MCF 10A (cell line): ENCODE results near the gene TANC1. TPM values are rescaled to one million over a fixed set of nuclear protein-coding genes. Genes with fewer than 3 reads are reported as not detected.

Source experiments
- BruUV-seq: library from RNA; stranded (reverse); fragments of 400-500 nt; replicated peaks from 2 replicates; lab custom pipeline; 2021; lab: Mats Ljungman, UMichigan
- CTCF ChIA-PET: fragments of 300-600 bp; sonication (Branson Sonifier 250); formaldehyde crosslinking; extraction: SDS; loops from one replicate; lab custom pipeline; 2021; ENCODE audit warnings: antibody characterized with exemption, inconsistent platforms; lab: Yijun Ruan, JAX
- POLR2A ChIA-PET: fragments of 300-600, 350-650 bp; sonication (Branson Sonifier 250); formaldehyde crosslinking; extraction: SDS; loops from one replicate; lab custom pipeline; 2020; ENCODE audit warnings: antibody characterized with exemption, inconsistent platforms; lab: Yijun Ruan, JAX
- DNase-seq: peaks from one replicate; pipeline ENCODE4 v3.0.0-alpha.2; 2018; ENCODE audit not compliant: unreplicated experiment
- H3K27ac Mint-ChIP-seq: one replicate; pipeline ENCODE4 v1.8.0; 2022; ENCODE audit warnings: mild to moderate bottlenecking, low read depth, mixed read lengths; ENCODE audit not compliant: unreplicated experiment
- H3K27me3 Mint-ChIP-seq: one replicate; pipeline ENCODE4 v1.8.0; 2022; ENCODE audit warnings: mixed read lengths; ENCODE audit not compliant: insufficient read depth, unreplicated experiment
- H3K36me3 Mint-ChIP-seq: one replicate; pipeline ENCODE4 v1.8.0; 2022; ENCODE audit warnings: mild to moderate bottlenecking, moderate library complexity, mixed read lengths; ENCODE audit not compliant: insufficient read depth, unreplicated experiment
- H3K4me1 Mint-ChIP-seq: one replicate; pipeline ENCODE4 v1.8.0; 2022; ENCODE audit warnings: mixed read lengths; ENCODE audit not compliant: insufficient read depth, unreplicated experiment
- H3K4me3 Mint-ChIP-seq: one replicate; pipeline ENCODE4 v1.8.0; 2022; ENCODE audit warnings: mild to moderate bottlenecking, moderate library complexity, mixed read lengths; ENCODE audit not compliant: unreplicated experiment
- H3K9me3 Mint-ChIP-seq: one replicate; pipeline ENCODE4 v1.8.0; 2022; ENCODE audit warnings: mixed read lengths; ENCODE audit not compliant: unreplicated experiment
- intact Hi-C: fragments of 100-400 bp; cut with micrococcal nuclease; formaldehyde crosslinking; loops from 2 replicates; pipeline ENCODE4 v1.14.1; 2022
- total RNA-seq: library from RNA; stranded (reverse); gene quantifications from 2 replicates; pipeline ENCODE4 v1.2.3, GENCODE V29; 2022
- TF ChIP-seq, protein P1 (sequence below): fragments of 200-600 bp; IDR thresholded peaks from one replicate; pipeline ENCODE4 v1.8.0; 2022; ENCODE audit warnings: antibody characterized with exemption, mild to moderate bottlenecking; ENCODE audit not compliant: unreplicated experiment

The TANC1 gene
- total RNA-seq, 1 experiment from 2014 or later, result 35.3 TPM

GRCh38 chr2:159098921-159099411, 130.5 kb downstream of the TANC1 start:
- TF ChIP-seq, protein P1, sequence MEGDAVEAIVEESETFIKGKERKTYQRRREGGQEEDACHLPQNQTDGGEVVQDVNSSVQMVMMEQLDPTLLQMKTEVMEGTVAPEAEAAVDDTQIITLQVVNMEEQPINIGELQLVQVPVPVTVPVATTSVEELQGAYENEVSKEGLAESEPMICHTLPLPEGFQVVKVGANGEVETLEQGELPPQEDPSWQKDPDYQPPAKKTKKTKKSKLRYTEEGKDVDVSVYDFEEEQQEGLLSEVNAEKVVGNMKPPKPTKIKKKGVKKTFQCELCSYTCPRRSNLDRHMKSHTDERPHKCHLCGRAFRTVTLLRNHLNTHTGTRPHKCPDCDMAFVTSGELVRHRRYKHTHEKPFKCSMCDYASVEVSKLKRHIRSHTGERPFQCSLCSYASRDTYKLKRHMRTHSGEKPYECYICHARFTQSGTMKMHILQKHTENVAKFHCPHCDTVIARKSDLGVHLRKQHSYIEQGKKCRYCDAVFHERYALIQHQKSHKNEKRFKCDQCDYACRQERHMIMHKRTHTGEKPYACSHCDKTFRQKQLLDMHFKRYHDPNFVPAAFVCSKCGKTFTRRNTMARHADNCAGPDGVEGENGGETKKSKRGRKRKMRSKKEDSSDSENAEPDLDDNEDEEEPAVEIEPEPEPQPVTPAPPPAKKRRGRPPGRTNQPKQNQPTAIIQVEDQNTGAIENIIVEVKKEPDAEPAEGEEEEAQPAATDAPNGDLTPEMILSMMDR, result no peak
- POLR2A ChIA-PET, result interaction anchor here (0.8 to 1.4 kb wide), 3 partner anchors 54 to 1063 kb away, joined by 3 to 4 read pairs (median 3); no protein-coding TSS in a partner anchor
- H3K27me3 Mint-ChIP-seq, result no peaks in the 10 kb centered on the region
- H3K4me1 Mint-ChIP-seq, result peaks cover 29% of the 10 kb centered on the region
- peak; percentile 21 for DNase-seq
- CTCF ChIA-PET, result interaction anchor here (1.0 to 1.3 kb wide), 3 partner anchors 18 to 28 kb away, joined by 3 to 5 read pairs (median 4); no protein-coding TSS in a partner anchor
- intact Hi-C loops, result no loop called here
- BruUV-seq, result no TSS peak
- H3K4me3 Mint-ChIP-seq, result peak overlapping the region; percentile 13
- H3K9me3 Mint-ChIP-seq, result peaks cover 8% of the 10 kb centered on the region
- peaks cover 25% of the 10 kb centered on the region for H3K36me3 Mint-ChIP-seq
- peak overlapping the region; percentile 78 for H3K27ac Mint-ChIP-seq

DNA sequence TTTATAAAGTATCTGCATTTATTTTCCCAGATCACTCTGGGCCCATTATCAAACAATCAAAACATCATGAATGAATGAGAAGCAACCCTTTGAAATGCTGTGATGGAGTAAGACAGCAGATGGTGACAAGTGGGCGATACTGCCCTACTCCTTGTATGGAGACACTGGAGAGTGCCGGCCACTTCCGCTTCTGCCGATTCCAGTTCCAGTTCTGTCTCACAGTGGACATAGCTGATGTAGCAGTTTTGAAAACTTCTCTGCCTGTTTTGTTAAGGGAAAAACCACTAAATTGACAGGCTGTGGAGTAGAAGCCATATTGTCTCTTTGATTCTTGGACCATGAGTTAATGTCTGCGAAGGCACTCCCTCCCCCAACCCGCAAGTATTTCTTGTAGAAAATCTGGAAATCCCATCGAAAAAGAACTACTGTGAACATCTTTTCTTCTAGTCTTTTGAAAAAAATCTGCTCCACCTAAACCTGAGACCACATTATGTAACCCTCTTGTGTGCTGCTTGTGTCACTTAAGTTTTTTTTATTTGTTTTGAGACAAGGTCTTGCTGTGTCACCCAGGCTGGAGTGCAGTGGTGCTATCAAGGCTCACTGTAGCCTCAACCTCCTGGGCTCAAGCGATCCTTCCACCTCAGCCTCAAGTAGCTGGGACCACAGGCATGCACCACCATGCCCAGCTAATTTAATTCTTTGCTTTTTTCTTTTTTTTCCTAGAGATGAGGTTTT, 133.5 kb downstream of the TANC1 start:
- peaks cover under 1% of the 10 kb centered on the region for H3K9me3 Mint-ChIP-seq
- peak overlapping the region; percentile 31 for H3K27ac Mint-ChIP-seq
- CTCF ChIA-PET, result interaction anchor here (1.3 kb wide), 1 partner anchor 17 kb away, joined by 6 read pairs; no protein-coding TSS in a partner anchor

DNA sequence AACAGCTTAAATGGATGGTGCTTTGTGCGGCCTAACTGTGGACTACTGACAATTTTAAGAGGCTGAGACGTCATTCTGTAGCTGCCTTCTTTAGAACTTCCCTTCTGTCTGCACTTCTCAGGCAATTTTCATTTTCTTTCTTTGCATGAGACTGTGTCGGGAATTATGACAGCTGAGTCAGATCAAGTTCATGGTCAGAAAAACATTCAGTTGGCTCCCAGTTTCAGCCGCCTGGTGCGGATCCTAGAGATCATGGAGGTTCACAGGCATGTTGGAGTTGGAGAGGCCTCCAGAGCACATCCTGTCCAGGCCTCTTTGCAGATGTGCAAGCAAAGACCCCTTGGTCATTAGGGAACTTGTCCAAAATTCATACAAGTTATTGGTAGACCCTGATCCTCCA, 135.0 kb downstream of the TANC1 start:
- intact Hi-C loops, result no loop called here
- H3K36me3 Mint-ChIP-seq, result peaks cover 23% of the 10 kb centered on the region
- BruUV-seq, result no TSS peak
- H3K27me3 Mint-ChIP-seq, result no peaks in the 10 kb centered on the region
- peaks cover 20% of the 10 kb centered on the region for H3K4me1 Mint-ChIP-seq
- DNase-seq, result no peak
- POLR2A ChIA-PET, result no interaction called here
- H3K4me3 Mint-ChIP-seq, result no peak overlapping the region
- no peaks in the 10 kb centered on the region for H3K9me3 Mint-ChIP-seq
- H3K27ac Mint-ChIP-seq, result no peak overlapping the region
- CTCF ChIA-PET, result no interaction called here
- TF ChIP-seq, protein P1, result no peak

More for the DNA sequence above, 133.5 kb downstream of the TANC1 start:
- TF ChIP-seq, protein P1, result no peak
- no peak overlapping the region for H3K4me3 Mint-ChIP-seq
- no TSS peak for BruUV-seq
- H3K36me3 Mint-ChIP-seq, result peaks cover 20% of the 10 kb centered on the region
- intact Hi-C loops, result no loop called here
- no peaks in the 10 kb centered on the region for H3K27me3 Mint-ChIP-seq
- no peak for DNase-seq
- peaks cover 24% of the 10 kb centered on the region for H3K4me1 Mint-ChIP-seq
- POLR2A ChIA-PET, result interaction anchor here (0.7 to 1.4 kb wide), 2 partner anchors 57 to 115 kb away, joined by 3 read pairs; no protein-coding TSS in a partner anchor

DNA sequence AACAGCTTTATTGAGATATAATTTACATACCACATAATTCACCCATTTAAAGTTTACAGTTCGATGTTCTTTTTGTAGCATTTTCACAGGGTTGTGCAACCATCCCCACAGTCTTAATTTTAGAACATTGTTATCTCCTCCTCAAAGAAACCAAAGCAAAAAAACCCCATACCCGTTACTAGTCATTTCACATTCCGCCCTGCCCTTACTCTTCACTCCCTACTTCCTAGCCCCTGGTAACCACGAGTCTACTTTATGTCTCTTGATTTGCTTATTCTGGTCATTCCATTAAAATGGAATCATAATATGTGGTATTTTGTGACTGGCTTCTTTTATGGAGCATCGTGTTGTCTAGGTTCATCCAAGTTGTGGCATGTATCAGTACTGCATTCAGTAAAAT, 137.7 kb downstream of the TANC1 start:
- peaks cover 25% of the 10 kb centered on the region for H3K36me3 Mint-ChIP-seq
- H3K4me3 Mint-ChIP-seq, result no peak overlapping the region
- TF ChIP-seq, protein P1, result no peak
- H3K4me1 Mint-ChIP-seq, result peaks cover 3% of the 10 kb centered on the region
- ChIA-PET CTCF (interaction anchor here (0.7 to 1.8 kb wide), 4 partner anchors 13 to 351 kb away, joined by 3 to 9 read pairs (median 3); no protein-coding TSS in a partner anchor), POLR2A (interaction anchor here (0.6 to 0.9 kb wide), 2 partner anchors 17 to 1565 kb away, joined by 3 to 5 read pairs; no protein-coding TSS in a partner anchor)
- BruUV-seq, result no TSS peak
- H3K27ac Mint-ChIP-seq, result no peak overlapping the region
- H3K9me3 Mint-ChIP-seq, result no peaks in the 10 kb centered on the region
- no peak for DNase-seq
- H3K27me3 Mint-ChIP-seq, result no peaks in the 10 kb centered on the region
- intact Hi-C loops, result no loop called here
